Gastrocnemius medialis (tissue), 4 donors: Measurements from ENCODE around the gene YAP1. TPM values are rescaled to one million over a fixed set of nuclear protein-coding genes. Genes with fewer than 3 reads are reported as not detected.

Experiments used
- ATAC-seq, 2 donors: fragments of 150-250 bp; one replicate each; pipeline ENCODE4 v1.9.1; 2016
- DNase-seq, 2 donors: peaks; one replicate each; pipeline ENCODE4 v3.0.0-alpha.2; 2019
- H3K27ac ChIP-seq, 4 donors: fragments of 200-600 bp; sonication (generic); 1 replicate in 1 of 4; 2 replicates in 3 of 4; pipeline ENCODE4 v1.5.1; 2016 to 2018; ENCODE audit warnings: mild to moderate bottlenecking in 2 of 4, moderate library complexity in 1 of 4
- H3K27me3 ChIP-seq, 3 donors: fragments of 200-600 bp; sonication (generic) in 2 of 3; 1 replicate in 1 of 3; 2 replicates in 2 of 3; pipeline versions ENCODE4 v1.5.1 to v1.6.0; 2016 to 2019; ENCODE audit warnings: mild to moderate bottlenecking in 1 of 3, moderate library complexity in 1 of 3
- H3K36me3 ChIP-seq, 2 donors: fragments of 200-600 bp; sonication (generic) in 1 of 2; one replicate each; pipeline ENCODE4 v1.5.1; 2017 to 2018
- H3K4me1 ChIP-seq, 2 donors: fragments of 200-600 bp; sonication (generic) in 1 of 2; one replicate each; pipeline ENCODE4 v1.5.1; 2016 to 2017; ENCODE audit warnings: mild to moderate bottlenecking in 2 of 2
- H3K4me3 ChIP-seq, 4 donors: fragments of 200-600 bp; sonication (generic) in 3 of 4; 1 replicate in 1 of 4; 2 replicates in 3 of 4; pipeline ENCODE4 v1.5.1; 2016 to 2019; ENCODE audit warnings: mild to moderate bottlenecking in 2 of 4
- H3K9me3 ChIP-seq, 3 donors: fragments of 200-600 bp; sonication (generic) in 2 of 3; 1 replicate in 1 of 3; 2 replicates in 2 of 3; pipeline ENCODE4 v1.5.1; 2016 to 2019
- CTCF ChIP-seq, 5 experiments: fragments of 450-650 bp in 3 of 5; fragments of 200-600 bp in 2 of 5; sonication (generic) in 2 of 5; IDR thresholded peaks in 4 of 5; conservative IDR thresholded peaks in 1 of 5; 1 replicate in 4 of 5; 2 replicates in 1 of 5; pipeline ENCODE4 v1.5.1; 2016 to 2019; ENCODE audit warnings: antibody characterized with exemption in 5 of 5, mild to moderate bottlenecking in 3 of 5, moderate library complexity in 3 of 5
- POLR2A ChIP-seq, 2 donors: fragments of 450-650 bp; IDR thresholded peaks; one replicate each; pipeline ENCODE4 v1.6.1; 2017; ENCODE audit warnings: antibody characterized with exemption in 2 of 2, mild to moderate bottlenecking in 2 of 2, moderate library complexity in 2 of 2
- in situ Hi-C, 4 donors: fragments of 200-750 bp; cut with MboI; loops; one replicate each; pipeline versions ENCODE4 v1.15.0 to v1.8.0; 2017; ENCODE audit warnings: low sequenced_read_pairs in 4 of 4
- intact Hi-C: fragments of 100-400 bp; cut with DNase I; formaldehyde crosslinking; loops from one replicate; pipeline ENCODE4 v1.15.1; 2023; ENCODE audit warnings: low total_unique reads
- total RNA-seq, 4 donors: library from RNA; depleted of rRNA; stranded (reverse); fragments of >200 nt; gene quantifications; one replicate each; pipeline versions ENCODE4 v1.1.0 to v1.2.3, GENCODE V29; 2016

The YAP1 gene
- total RNA-seq, 4 donors from 2014 or later = 41.9 to 89.4 (median 72.6) TPM

GRCh38 chr11:102081313-102081712 lies 28.9 kb upstream of the YAP1 start:
- no peaks in the 10 kb centered on the region for H3K27me3 ChIP-seq
- H3K4me1 ChIP-seq = no peaks in the 10 kb centered on the region
- TF ChIP-seq POLR2A (IDR thresholded peaks at IDR 0.05) (no peak), CTCF (IDR thresholded peaks at IDR 0.05 in 4 of 5, conservative IDR thresholded peaks at IDR 0.05 in 1 of 5) (no peak)
- H3K9me3 ChIP-seq = no peaks in the 10 kb centered on the region
- no peak for ATAC-seq
- no peak for DNase-seq
- intact Hi-C loops = no loop called here
- no peak overlapping the region for H3K4me3 ChIP-seq
- no peaks in the 10 kb centered on the region for H3K36me3 ChIP-seq
- H3K27ac ChIP-seq = no peak overlapping the region
- in situ Hi-C loops = no loop called here

GRCh38 chr11:102085864-102086551 lies 24.2 kb upstream of the YAP1 start:
- Histone ChIP-seq H3K36me3 (no peaks in the 10 kb centered on the region), H3K4me3 (no peak overlapping the region), H3K27ac (no peak overlapping the region), H3K4me1 (no peaks in the 10 kb centered on the region), H3K9me3 (no peaks in the 10 kb centered on the region), H3K27me3 (no peaks in the 10 kb centered on the region)
- TF ChIP-seq CTCF (IDR thresholded peaks at IDR 0.05 in 4 of 5, conservative IDR thresholded peaks at IDR 0.05 in 1 of 5) (no peak), POLR2A (IDR thresholded peaks at IDR 0.05) (no peak)
- ATAC-seq (no peak), DNase-seq (no peak)
- intact Hi-C loops (no loop called here), in situ Hi-C loops (no loop called here)

GRCh38 chr11:102097186-102097585 lies 13.1 kb upstream of the YAP1 start:
- in situ Hi-C loops = no loop called here
- H3K4me3 ChIP-seq = no peak overlapping the region
- H3K36me3 ChIP-seq = no peaks in the 10 kb centered on the region
- H3K27me3 ChIP-seq = no peaks in the 10 kb centered on the region
- TF ChIP-seq POLR2A (IDR thresholded peaks at IDR 0.05) (no peak), CTCF (IDR thresholded peaks at IDR 0.05 in 4 of 5, conservative IDR thresholded peaks at IDR 0.05 in 1 of 5) (no peak)
- intact Hi-C loops = no loop called here
- no peaks in the 10 kb centered on the region for H3K9me3 ChIP-seq
- H3K27ac ChIP-seq = no peak overlapping the region
- no peak for ATAC-seq
- DNase-seq = no peak
- no peaks in the 10 kb centered on the region for H3K4me1 ChIP-seq

GRCh38 chr11:102099755-102100154 lies 10.5 kb upstream of the YAP1 start:
- Histone ChIP-seq H3K4me3 (no peak overlapping the region), H3K9me3 (no peaks in the 10 kb centered on the region), H3K4me1 (no peaks in the 10 kb centered on the region), H3K36me3 (no peaks in the 10 kb centered on the region), H3K27ac (no peak overlapping the region), H3K27me3 (no peaks in the 10 kb centered on the region)
- intact Hi-C loops = no loop called here
- DNase-seq (no peak), ATAC-seq (no peak)
- in situ Hi-C loops = no loop called here
- no peak for TF ChIP-seq CTCF (IDR thresholded peaks at IDR 0.05 in 4 of 5, conservative IDR thresholded peaks at IDR 0.05 in 1 of 5)
- no peak for TF ChIP-seq POLR2A (IDR thresholded peaks at IDR 0.05)
